Activated T-helper 17 cell treated with anti-CD3 and anti-CD28 coated beads, Interleukin-2, amount 50 U/mL, for 72 hours (primary cell): ENCODE data around the gene EIF1. TPM values are rescaled to one million over a fixed set of nuclear protein-coding genes. Genes with fewer than 3 reads are reported as not detected.

Experiments
- ATAC-seq: fragments of 150-1000 bp; cut with Tn5 transposase; replicated peaks from 2 replicates; pipeline ENCODE4 v1.10.0; 2021; ENCODE audit warnings: mild to moderate bottlenecking, moderate library complexity
- H3K27ac Mint-ChIP-seq: one replicate; pipeline ENCODE4 v1.8.0; 2022; ENCODE audit warnings: mixed read lengths
- H3K27me3 Mint-ChIP-seq: one replicate; pipeline ENCODE4 v1.8.0; 2022; ENCODE audit warnings: mixed read lengths
- H3K36me3 Mint-ChIP-seq: one replicate; pipeline ENCODE4 v1.8.0; 2022; ENCODE audit warnings: low read depth, mild to moderate bottlenecking, mixed read lengths
- H3K4me1 Mint-ChIP-seq: one replicate; pipeline ENCODE4 v1.8.0; 2022; ENCODE audit warnings: mixed read lengths
- H3K4me3 Mint-ChIP-seq: one replicate; pipeline ENCODE4 v1.8.0; 2022; ENCODE audit warnings: mild to moderate bottlenecking, mixed read lengths
- H3K9me3 Mint-ChIP-seq: one replicate; pipeline ENCODE4 v1.8.0; 2022; ENCODE audit warnings: mixed read lengths
- total RNA-seq, 2 donors: library from RNA; stranded (reverse); gene quantifications; one replicate each; pipeline ENCODE4 v1.2.3, GENCODE V29; 2022

Gene EIF1
- total RNA-seq, 2 donors from 2014 or later: 925 to 935 TPM

- H3K27ac Mint-ChIP-seq: no peak overlapping the region
- H3K27me3 Mint-ChIP-seq: peaks cover 10% of the 10 kb centered on the region
- no peaks in the 10 kb centered on the region for H3K4me1 Mint-ChIP-seq
- H3K36me3 Mint-ChIP-seq: no peaks in the 10 kb centered on the region
- H3K4me3 Mint-ChIP-seq: no peak overlapping the region
- H3K9me3 Mint-ChIP-seq: no peaks in the 10 kb centered on the region
- ATAC-seq: no peak
Measured at GRCh38 chr17:41725134-41725533, 36.4 kb downstream of the EIF1 start.

DNA sequence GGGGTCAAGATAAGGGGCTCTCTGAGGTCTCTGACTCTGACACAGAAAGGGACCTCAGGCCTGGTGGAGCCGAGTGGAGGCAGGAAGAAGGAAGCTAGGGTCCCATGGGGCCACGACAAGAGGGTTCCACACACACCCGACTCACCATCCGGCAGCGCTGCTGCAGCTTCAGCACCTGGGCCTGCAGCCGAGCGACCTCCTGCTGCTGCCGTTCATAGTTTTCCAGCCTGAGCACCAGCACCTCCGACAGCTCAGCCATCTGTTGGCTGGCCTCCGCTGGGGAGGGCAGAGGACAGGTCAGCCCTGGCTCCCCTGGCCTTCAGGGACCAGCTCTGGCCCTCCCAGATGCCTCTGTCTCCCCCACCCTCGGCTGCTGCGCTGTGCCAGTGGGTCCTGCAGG, 39.4 kb downstream of the EIF1 start:
- Mint-ChIP-seq H3K9me3 (no peaks in the 10 kb centered on the region), H3K27ac (no peak overlapping the region), H3K4me3 (no peak overlapping the region), H3K4me1 (no peaks in the 10 kb centered on the region), H3K36me3 (no peaks in the 10 kb centered on the region), H3K27me3 (peaks cover 23% of the 10 kb centered on the region)
- no peak for ATAC-seq

DNA sequence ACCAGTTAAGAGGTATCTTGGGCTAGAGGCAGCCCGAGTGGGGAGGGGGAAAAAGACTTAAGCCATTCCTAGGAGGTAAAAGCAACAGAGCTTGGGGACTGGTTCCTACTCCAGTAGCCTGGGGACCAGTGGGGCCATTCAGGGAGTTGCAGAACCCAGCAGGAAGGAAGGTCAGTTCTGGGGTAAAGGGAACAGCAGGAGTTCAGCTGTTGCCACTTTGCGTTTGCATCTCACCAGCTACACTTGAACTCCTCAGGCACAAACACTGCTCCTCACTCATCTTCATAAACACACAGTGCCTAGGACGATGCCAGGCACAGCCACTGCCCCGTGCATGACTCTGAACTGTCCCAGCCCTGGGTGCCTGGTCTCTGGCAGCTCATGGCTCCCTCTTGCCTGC, 41.8 kb downstream of the EIF1 start:
- Mint-ChIP-seq H3K9me3 (no peaks in the 10 kb centered on the region), H3K4me1 (no peaks in the 10 kb centered on the region), H3K27ac (no peak overlapping the region), H3K36me3 (no peaks in the 10 kb centered on the region), H3K27me3 (peaks cover 22% of the 10 kb centered on the region), H3K4me3 (no peak overlapping the region)
- ATAC-seq: no peak

DNA sequence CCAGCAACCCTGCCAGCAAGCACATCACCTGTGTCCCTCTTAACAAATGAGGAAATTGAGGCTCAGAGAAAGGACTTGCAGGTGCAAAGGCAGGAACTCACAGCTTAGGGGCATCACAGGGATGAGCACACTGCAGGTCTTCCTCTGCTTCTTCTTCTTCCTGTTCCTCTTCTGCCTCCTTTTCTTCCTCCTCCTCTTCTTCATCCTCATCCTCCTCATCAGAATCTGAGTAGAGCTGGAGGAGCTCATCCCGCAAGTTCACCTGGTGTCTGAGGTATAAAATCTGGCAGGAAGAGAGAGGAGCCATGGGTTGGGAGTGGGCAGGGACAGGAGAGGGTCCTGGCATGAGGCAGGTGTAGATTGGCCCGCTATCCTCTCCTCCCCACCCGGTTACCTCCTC, 43.2 kb downstream of the EIF1 start:
- H3K4me1 Mint-ChIP-seq: no peaks in the 10 kb centered on the region
- peaks cover 28% of the 10 kb centered on the region for H3K27me3 Mint-ChIP-seq
- no peak for ATAC-seq
- H3K27ac Mint-ChIP-seq: no peak overlapping the region
- H3K4me3 Mint-ChIP-seq: no peak overlapping the region
- H3K36me3 Mint-ChIP-seq: no peaks in the 10 kb centered on the region
- H3K9me3 Mint-ChIP-seq: no peaks in the 10 kb centered on the region

- H3K9me3 Mint-ChIP-seq: no peaks in the 10 kb centered on the region
- no peak for ATAC-seq
- H3K27me3 Mint-ChIP-seq: peaks cover 31% of the 10 kb centered on the region
- H3K4me1 Mint-ChIP-seq: no peaks in the 10 kb centered on the region
- H3K36me3 Mint-ChIP-seq: no peaks in the 10 kb centered on the region
- no peak overlapping the region for H3K4me3 Mint-ChIP-seq
- H3K27ac Mint-ChIP-seq: no peak overlapping the region
Measured at GRCh38 chr17:41733348-41734138, 44.9 kb downstream of the EIF1 start.

DNA sequence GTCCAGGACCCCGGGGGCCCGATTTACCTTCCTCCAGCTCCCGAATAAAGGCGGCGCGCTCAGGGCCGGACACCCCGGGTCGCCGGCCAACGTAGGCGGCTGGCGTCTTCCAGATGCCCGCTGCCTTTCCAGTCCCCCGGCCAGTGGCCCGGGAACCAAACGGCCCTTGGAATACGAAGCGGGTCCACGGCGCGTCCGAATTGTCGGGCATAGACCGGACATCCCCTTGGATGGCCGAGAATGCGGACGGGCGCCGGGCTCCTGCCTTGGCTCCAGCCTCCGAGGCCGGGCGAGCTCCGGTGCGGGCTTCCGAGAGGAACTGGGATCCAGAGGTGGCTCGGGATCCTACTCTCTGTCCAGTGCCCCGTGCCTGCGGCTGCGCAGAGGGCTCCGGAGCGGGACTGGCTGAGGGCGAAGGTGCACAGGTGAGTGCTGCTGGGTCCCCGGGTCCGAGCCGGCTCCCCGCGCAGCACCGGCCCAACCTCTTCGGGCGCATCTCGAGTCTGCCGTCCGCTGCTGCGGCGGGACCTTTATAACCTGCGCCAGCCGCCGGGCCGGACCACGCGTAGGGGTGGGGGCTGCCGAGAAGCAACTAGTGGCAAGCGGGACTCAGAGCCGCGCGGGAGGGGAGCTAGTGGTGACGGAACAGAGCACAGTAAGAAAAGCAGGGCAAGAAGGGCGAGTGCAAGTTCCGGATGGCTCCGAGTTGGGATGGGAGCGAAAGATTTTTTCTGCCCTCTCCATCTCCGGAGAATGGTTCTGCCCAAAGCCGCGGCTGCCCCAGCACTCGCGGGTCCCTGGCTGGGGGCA, 45.7 kb downstream of the EIF1 start, which contains the start of gene HAP1:
Gene HAP1, minus strand, starts transcription at position 505 of the 810 bp plus-strand sequence. Its CDS starts 9 bp downstream, at position 496.
- no peaks in the 10 kb centered on the region for H3K36me3 Mint-ChIP-seq
- H3K27me3 Mint-ChIP-seq: peaks cover 31% of the 10 kb centered on the region
- no peak within 1 kb of the TSS for H3K27ac Mint-ChIP-seq
- no peaks in the 10 kb centered on the region for H3K9me3 Mint-ChIP-seq
- peak within 1 kb of the TSS; percentile 36 for H3K4me3 Mint-ChIP-seq
- H3K4me1 Mint-ChIP-seq: no peaks in the 10 kb centered on the region
- no peak for ATAC-seq

DNA sequence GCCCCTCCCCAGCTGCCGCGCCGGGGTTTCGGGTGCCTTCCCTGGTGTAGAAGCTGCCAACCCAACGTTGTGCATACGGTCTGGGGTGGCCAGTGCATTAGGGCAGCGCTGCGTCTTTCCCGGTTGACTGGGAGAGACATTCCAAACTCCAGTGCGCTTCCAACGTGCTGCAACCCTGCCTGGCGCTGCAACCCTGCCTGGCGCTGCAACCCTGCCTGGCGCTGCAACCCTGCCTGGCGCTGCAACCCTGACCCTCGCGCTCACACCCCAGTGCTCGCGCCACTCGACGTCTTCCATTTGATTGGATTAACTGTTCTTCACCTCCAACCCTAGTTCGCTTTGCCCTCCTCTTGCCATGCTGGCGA, 46.2 kb downstream of the EIF1 start:
- Mint-ChIP-seq H3K4me1 (no peaks in the 10 kb centered on the region), H3K27ac (no peak overlapping the region), H3K4me3 (peak overlapping the region; percentile 36), H3K36me3 (no peaks in the 10 kb centered on the region), H3K9me3 (no peaks in the 10 kb centered on the region), H3K27me3 (peaks cover 31% of the 10 kb centered on the region)
- no peak for ATAC-seq

- peaks cover 31% of the 10 kb centered on the region for H3K27me3 Mint-ChIP-seq
Measured at GRCh38 chr17:41735744-41736143, 47.1 kb downstream of the EIF1 start.

DNA sequence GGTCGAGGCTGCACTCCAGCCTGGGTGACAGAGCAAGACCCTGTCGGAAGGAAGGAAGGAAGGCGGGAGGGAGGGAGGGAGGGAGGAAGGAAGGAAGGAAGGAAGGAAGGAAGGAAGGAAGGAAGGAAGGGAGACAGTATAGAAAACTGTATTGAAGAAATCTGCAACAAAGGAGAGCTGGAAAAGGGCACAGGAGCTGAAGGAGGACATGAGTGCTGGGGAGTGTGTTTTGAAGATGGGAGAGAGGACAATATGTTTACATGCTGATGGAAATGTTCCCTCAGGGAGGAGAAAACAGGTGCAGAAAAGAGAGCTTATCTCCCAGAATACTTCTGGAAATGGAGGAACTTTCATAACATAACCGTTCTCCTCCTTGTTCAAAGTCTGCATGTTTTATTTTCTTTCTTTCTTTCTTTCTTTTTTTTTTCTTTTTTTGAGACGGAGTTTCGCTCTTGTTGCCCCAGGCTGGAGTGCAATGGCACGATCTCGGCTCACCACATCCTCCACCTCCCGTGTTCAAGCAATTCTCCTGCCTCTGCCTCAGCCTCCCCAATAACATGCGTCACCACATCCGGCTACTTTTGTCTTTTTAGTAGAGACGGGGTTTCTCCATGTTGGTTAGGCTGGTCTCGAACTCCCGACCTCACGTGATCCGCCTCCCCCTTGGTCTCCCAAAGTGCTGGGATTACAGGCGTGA, 48.4 kb downstream of the EIF1 start:
- no peak for ATAC-seq
- Mint-ChIP-seq H3K36me3 (no peaks in the 10 kb centered on the region), H3K4me1 (no peaks in the 10 kb centered on the region), H3K27ac (no peak overlapping the region), H3K4me3 (peak overlapping the region; percentile 33), H3K9me3 (no peaks in the 10 kb centered on the region), H3K27me3 (peaks cover 19% of the 10 kb centered on the region)

More at GRCh38 chr17:41735744-41736143, 47.1 kb downstream of the EIF1 start:
- Mint-ChIP-seq H3K9me3 (no peaks in the 10 kb centered on the region), H3K4me3 (no peak overlapping the region), H3K27ac (no peak overlapping the region), H3K4me1 (no peaks in the 10 kb centered on the region), H3K36me3 (no peaks in the 10 kb centered on the region)
- ATAC-seq: no peak

DNA sequence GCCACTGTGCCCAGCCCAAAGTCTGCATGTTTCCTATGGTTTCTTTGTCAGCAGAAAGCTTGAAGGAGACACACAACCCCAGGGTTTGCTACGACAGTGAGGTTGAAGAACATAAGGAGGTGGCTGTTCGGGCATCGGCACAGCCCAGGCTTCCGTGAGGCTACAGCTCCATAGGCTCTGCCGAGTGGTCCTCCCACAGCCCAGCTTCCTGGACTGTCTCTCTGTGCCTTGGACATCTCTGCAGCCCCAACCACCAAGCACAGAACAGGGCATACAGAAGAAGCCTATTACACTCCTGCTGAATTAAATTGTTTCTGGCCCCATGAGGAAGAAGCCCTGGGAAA, 49.0 kb downstream of the EIF1 start:
- H3K36me3 Mint-ChIP-seq: no peaks in the 10 kb centered on the region
- H3K4me1 Mint-ChIP-seq: no peaks in the 10 kb centered on the region
- no peak overlapping the region for H3K27ac Mint-ChIP-seq
- peak; percentile 14 for ATAC-seq
- peak overlapping the region; percentile 33 for H3K4me3 Mint-ChIP-seq
- H3K27me3 Mint-ChIP-seq: peaks cover 14% of the 10 kb centered on the region
- H3K9me3 Mint-ChIP-seq: no peaks in the 10 kb centered on the region

- H3K9me3 Mint-ChIP-seq: no peaks in the 10 kb centered on the region
- ATAC-seq: peak; percentile 94
- H3K4me1 Mint-ChIP-seq: no peaks in the 10 kb centered on the region
- no peak overlapping the region for H3K4me3 Mint-ChIP-seq
- H3K36me3 Mint-ChIP-seq: no peaks in the 10 kb centered on the region
- peaks cover 13% of the 10 kb centered on the region for H3K27me3 Mint-ChIP-seq
- peak overlapping the region; percentile 43 for H3K27ac Mint-ChIP-seq
Measured at GRCh38 chr17:41738077-41738800, 49.6 kb downstream of the EIF1 start.

- no peak for ATAC-seq
Measured at GRCh38 chr17:41738801-41739112, 50.1 kb downstream of the EIF1 start.

DNA sequence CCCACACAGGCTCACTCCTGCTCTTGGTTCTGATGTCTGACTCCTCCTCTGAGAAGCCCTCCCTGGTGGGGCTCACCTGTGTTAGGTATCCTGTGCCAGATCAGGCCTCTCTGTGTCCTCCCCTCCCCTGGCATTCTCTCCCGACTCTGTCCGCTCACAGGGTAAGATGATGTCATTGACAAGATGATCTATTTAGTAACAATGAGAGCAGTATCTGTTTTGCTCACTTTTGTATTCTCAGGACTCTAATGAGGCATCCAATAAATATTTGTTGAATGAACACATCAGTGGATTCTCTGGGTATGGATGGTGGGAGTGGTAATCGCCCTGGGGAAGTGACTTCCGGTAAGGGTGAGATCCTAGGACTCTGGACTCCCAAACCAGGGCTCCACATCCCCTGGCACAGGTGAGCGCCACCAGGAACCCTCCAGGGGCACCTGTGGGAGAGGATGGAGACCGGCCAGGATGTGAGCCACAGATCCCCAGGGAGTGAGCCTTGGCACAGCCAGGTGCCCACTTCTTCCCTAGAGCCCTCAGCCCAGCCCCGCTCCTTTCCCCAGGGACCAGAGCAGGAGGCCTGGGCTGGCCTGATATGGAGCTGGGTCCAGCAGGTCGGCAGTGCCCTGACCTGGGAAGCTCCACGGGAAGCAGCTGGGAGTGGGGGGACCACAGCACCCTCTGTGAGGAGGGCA, 51.1 kb downstream of the EIF1 start:
- Mint-ChIP-seq H3K27ac (no peak overlapping the region), H3K4me1 (no peaks in the 10 kb centered on the region), H3K36me3 (no peaks in the 10 kb centered on the region), H3K4me3 (no peak overlapping the region), H3K9me3 (no peaks in the 10 kb centered on the region), H3K27me3 (peaks cover 10% of the 10 kb centered on the region)
- no peak for ATAC-seq

More at GRCh38 chr17:41738801-41739112, 50.1 kb downstream of the EIF1 start:
- H3K9me3 Mint-ChIP-seq: no peaks in the 10 kb centered on the region
- peaks cover 10% of the 10 kb centered on the region for H3K27me3 Mint-ChIP-seq
- no peaks in the 10 kb centered on the region for H3K4me1 Mint-ChIP-seq
- H3K36me3 Mint-ChIP-seq: no peaks in the 10 kb centered on the region
- no peak overlapping the region for H3K4me3 Mint-ChIP-seq
- no peak overlapping the region for H3K27ac Mint-ChIP-seq

- Mint-ChIP-seq H3K4me3 (no peak overlapping the region), H3K27me3 (peaks cover 9% of the 10 kb centered on the region), H3K9me3 (no peaks in the 10 kb centered on the region), H3K4me1 (no peaks in the 10 kb centered on the region), H3K36me3 (no peaks in the 10 kb centered on the region), H3K27ac (no peak overlapping the region)
- ATAC-seq: no peak
Measured at GRCh38 chr17:41740506-41740905, 51.8 kb downstream of the EIF1 start.
